Kidney epithelial cell (primary cell): Measurements from ENCODE around the gene ZDHHC17. TPM values are rescaled to one million over a fixed set of nuclear protein-coding genes. Genes with fewer than 3 reads are reported as not detected.

Experiments
- DNase-seq: peaks from one replicate; pipeline ENCODE4 v3.0.0-alpha.2; 2010; ENCODE audit warnings: low read depth
- H3K27me3 ChIP-seq: 2 replicates; pipeline ENCODE4 v1.6.0; 2011; ENCODE audit warnings: low read length; ENCODE audit not compliant: control insufficient read depth, insufficient read depth
- H3K36me3 ChIP-seq: 2 replicates; pipeline ENCODE4 v1.5.1; 2011; ENCODE audit warnings: low read length; ENCODE audit not compliant: control insufficient read depth, insufficient read depth
- H3K4me3 ChIP-seq: 2 replicates; pipeline ENCODE4 v1.5.1; 2011; ENCODE audit warnings: low read depth, mild to moderate bottlenecking, control low read depth, low read length
- total RNA-seq: library from RNA; depleted of rRNA; stranded (reverse); fragments of >200 nt; gene quantifications from 2 replicates; pipeline ENCODE4 v1.2.3, GENCODE V29; 2015
- TF ChIP-seq, protein P1 (sequence below): IDR thresholded peaks from 2 replicates; pipeline ENCODE4 v1.5.1; 2011; ENCODE audit warnings: mild to moderate bottlenecking, moderate library complexity, low read length, control low read depth, inconsistent platforms; ENCODE audit not compliant: insufficient read depth, poor library complexity, severe bottlenecking

The ZDHHC17 gene
- total RNA-seq, 1 donor from 2014 or later: 29.6 TPM

- DNase-seq: no peak
Observed at GRCh38 chr12:76739896-76740295, 24.0 kb upstream of the ZDHHC17 start.

DNA sequence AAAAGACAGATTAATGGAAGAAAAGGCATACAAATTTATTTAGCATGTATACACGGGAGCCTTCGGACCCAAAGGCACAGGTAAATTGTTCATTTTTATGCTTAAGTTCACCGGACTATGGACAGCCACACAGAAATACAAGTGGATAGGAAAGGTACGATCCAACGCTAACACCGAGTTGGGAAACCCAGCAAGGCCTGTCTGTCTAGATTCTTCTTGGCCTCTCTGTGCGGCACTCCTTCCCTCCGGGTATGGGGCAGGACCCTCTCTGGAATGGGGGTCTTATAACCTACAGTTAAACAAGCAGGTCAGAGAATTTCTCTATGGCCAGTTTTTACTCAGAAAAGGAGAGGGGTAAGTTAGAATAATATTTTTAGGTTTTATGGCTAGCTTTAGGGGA, 23.4 kb upstream of the ZDHHC17 start:
- Histone ChIP-seq H3K27me3 (no peaks in the 10 kb centered on the region), H3K36me3 (no peaks in the 10 kb centered on the region), H3K4me3 (no peak overlapping the region)
- TF ChIP-seq, protein P1, sequence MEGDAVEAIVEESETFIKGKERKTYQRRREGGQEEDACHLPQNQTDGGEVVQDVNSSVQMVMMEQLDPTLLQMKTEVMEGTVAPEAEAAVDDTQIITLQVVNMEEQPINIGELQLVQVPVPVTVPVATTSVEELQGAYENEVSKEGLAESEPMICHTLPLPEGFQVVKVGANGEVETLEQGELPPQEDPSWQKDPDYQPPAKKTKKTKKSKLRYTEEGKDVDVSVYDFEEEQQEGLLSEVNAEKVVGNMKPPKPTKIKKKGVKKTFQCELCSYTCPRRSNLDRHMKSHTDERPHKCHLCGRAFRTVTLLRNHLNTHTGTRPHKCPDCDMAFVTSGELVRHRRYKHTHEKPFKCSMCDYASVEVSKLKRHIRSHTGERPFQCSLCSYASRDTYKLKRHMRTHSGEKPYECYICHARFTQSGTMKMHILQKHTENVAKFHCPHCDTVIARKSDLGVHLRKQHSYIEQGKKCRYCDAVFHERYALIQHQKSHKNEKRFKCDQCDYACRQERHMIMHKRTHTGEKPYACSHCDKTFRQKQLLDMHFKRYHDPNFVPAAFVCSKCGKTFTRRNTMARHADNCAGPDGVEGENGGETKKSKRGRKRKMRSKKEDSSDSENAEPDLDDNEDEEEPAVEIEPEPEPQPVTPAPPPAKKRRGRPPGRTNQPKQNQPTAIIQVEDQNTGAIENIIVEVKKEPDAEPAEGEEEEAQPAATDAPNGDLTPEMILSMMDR: no peak
- DNase-seq: no peak

More at GRCh38 chr12:76739896-76740295, 24.0 kb upstream of the ZDHHC17 start:
- TF ChIP-seq, protein P1: no peak
- H3K4me3 ChIP-seq: no peak overlapping the region
- no peaks in the 10 kb centered on the region for H3K36me3 ChIP-seq
- no peaks in the 10 kb centered on the region for H3K27me3 ChIP-seq

DNA sequence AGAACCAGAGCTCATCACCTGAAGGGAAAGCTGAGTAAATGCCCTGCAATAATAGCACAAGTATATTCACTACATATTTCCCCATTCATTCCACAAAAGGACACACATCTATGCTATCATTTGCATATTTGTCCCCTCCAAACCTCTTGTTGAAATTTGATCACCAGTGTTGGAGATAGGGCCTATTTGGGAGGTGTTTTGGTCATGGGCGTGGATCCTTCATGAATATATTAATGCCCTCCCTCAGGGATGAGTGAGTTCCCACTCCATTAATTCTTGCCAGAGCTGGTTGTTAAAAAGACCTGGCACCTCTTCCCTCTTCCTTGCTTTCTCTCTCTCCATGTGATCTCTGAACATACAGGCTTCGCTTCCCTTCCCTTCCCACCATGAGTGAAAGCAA, 18.6 kb upstream of the ZDHHC17 start:
- no peak overlapping the region for H3K4me3 ChIP-seq
- no peak for DNase-seq
- TF ChIP-seq, protein P1: no peak

GRCh38 chr12:76746516-76746915, 17.4 kb upstream of the ZDHHC17 start:
- no peaks in the 10 kb centered on the region for H3K27me3 ChIP-seq
- no peaks in the 10 kb centered on the region for H3K36me3 ChIP-seq
- DNase-seq: no peak
- no peak overlapping the region for H3K4me3 ChIP-seq
- TF ChIP-seq, protein P1: no peak

More for the DNA sequence above, 18.6 kb upstream of the ZDHHC17 start:
- H3K27me3 ChIP-seq: no peaks in the 10 kb centered on the region
- H3K36me3 ChIP-seq: no peaks in the 10 kb centered on the region

- DNase-seq: no peak
- Histone ChIP-seq H3K4me3 (no peak overlapping the region), H3K27me3 (no peaks in the 10 kb centered on the region), H3K36me3 (no peaks in the 10 kb centered on the region)
- TF ChIP-seq, protein P1: no peak
Observed at GRCh38 chr12:76747245-76747644, 16.7 kb upstream of the ZDHHC17 start.

DNA sequence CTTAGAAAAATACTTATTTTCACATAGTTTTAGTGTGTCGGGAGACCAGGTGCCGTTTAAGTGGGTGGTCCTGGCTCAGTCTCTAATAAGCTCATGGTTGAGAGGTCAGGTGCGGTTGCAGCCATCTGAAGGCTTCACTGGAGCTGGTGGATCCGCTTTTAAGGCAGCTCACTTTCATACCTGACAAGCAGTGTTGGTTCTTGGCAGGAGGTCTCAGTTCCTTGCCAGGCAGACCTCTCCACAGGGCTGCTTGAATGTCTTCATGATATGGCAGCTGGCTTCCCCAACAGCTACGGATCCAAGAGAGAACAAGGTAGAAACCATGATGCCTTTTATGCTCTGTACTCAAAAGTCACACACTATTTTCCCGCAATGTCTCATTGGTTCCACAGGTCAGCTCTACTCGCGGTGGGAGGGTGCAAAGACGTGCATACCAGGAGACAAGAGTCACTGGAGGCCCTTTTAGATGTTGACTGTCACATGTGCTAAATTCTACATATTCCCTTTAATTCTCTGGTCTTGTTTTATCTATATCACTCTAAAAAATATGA, 8.0 kb upstream of the ZDHHC17 start:
- no peaks in the 10 kb centered on the region for H3K27me3 ChIP-seq
- TF ChIP-seq, protein P1: no peak
- no peak overlapping the region for H3K4me3 ChIP-seq
- no peaks in the 10 kb centered on the region for H3K36me3 ChIP-seq
- DNase-seq: no peak
